Fibroblast of lung (primary cell): Measurements from ENCODE around the gene ACRBP. TPM values are rescaled to one million over a fixed set of nuclear protein-coding genes. Genes with fewer than 3 reads are reported as not detected.

Experiments used
- DNase-seq, 2 donors: peaks; one replicate each; pipeline versions ENCODE4 v3.0.0 to v3.0.0-alpha.2; 2010; ENCODE audit warnings: low read depth in 2 of 2
- H2AFZ ChIP-seq: 2 replicates; pipeline ENCODE4 v1.5.1; 2012; ENCODE audit warnings: low read length, control low read depth, inconsistent platforms
- H3K27ac ChIP-seq: 2 replicates; pipeline ENCODE4 v1.5.1; 2011; ENCODE audit warnings: low read length, control low read depth; ENCODE audit not compliant: insufficient read depth
- H3K27me3 ChIP-seq: 2 replicates; pipeline ENCODE4 v1.5.1; 2011; ENCODE audit warnings: mild to moderate bottlenecking, low read length; ENCODE audit not compliant: control insufficient read depth, insufficient read depth
- H3K36me3 ChIP-seq: 2 replicates; pipeline ENCODE4 v1.5.1; 2011; ENCODE audit warnings: low read length; ENCODE audit not compliant: control insufficient read depth, insufficient read depth
- H3K4me1 ChIP-seq: 2 replicates; pipeline ENCODE4 v1.5.1; 2011; ENCODE audit warnings: low read length; ENCODE audit not compliant: control insufficient read depth, insufficient read depth; ENCODE audit errors: extremely low read depth
- H3K4me2 ChIP-seq: 2 replicates; pipeline ENCODE4 v1.5.1; 2011; ENCODE audit warnings: low read length, control low read depth; ENCODE audit not compliant: insufficient read depth; ENCODE audit errors: extremely low read depth
- H3K4me3 ChIP-seq, 4 experiments: fragments of 200-600 bp in 1 of 4; sonication (generic) in 1 of 4; replicated peaks in 1 of 4; 2 replicates each; pipeline ENCODE4 v1.5.1; 2011 to 2016; ENCODE audit warnings: low read length in 4 of 4, low read depth in 3 of 4, mild to moderate bottlenecking in 3 of 4, control low read depth in 2 of 4, inconsistent platforms in 1 of 4, mixed read lengths in 1 of 4; ENCODE audit not compliant: insufficient read depth in 1 of 4; ENCODE audit errors: control extremely low read depth in 1 of 4
- H3K79me2 ChIP-seq: 2 replicates; pipeline ENCODE4 v1.5.1; 2012; ENCODE audit warnings: mild to moderate bottlenecking, low read length, inconsistent platforms; ENCODE audit not compliant: control insufficient read depth, insufficient read depth
- H3K9ac ChIP-seq: 2 replicates; pipeline ENCODE4 v1.5.1; 2011; ENCODE audit warnings: mild to moderate bottlenecking, low read length, control low read depth; ENCODE audit not compliant: insufficient read depth
- H3K9me3 ChIP-seq: 2 replicates; pipeline ENCODE4 v1.5.1; 2012; ENCODE audit warnings: low read depth, low read length; ENCODE audit not compliant: control insufficient read depth, insufficient read depth
- H4K20me1 ChIP-seq: 2 replicates; pipeline ENCODE4 v1.5.1; 2011; ENCODE audit warnings: low read length; ENCODE audit not compliant: control insufficient read depth, insufficient read depth; ENCODE audit errors: extremely low read depth
- EZH2 ChIP-seq: IDR thresholded peaks from 2 replicates; pipeline ENCODE4 v1.5.1; 2012; ENCODE audit warnings: low read length, control low read depth, mild to moderate bottlenecking; ENCODE audit errors: missing control alignments
- polyA plus RNA-seq, 2 donors: library from polyadenylated mRNA; depleted of rRNA in 1 of 2; stranded (reverse) in 1 of 2; unstranded in 1 of 2; fragments of >200 nt; gene quantifications; 2 replicates each; pipeline ENCODE4 v1.2.1, GENCODE V29; 2011 to 2012; ENCODE audit warnings: missing spikeins in 1 of 2
- total RNA-seq: library from RNA; depleted of rRNA; stranded (reverse); fragments of >200 nt; gene quantifications from 2 replicates; pipeline ENCODE4 v1.2.1, GENCODE V29; 2014
- TF ChIP-seq, protein P1 (sequence below), 2 donors: IDR thresholded peaks in 1 of 2; conservative IDR thresholded peaks in 1 of 2; 1 replicate in 1 of 2; 2 replicates in 1 of 2; pipeline ENCODE4 v1.5.1; 2011 to 2012; ENCODE audit warnings: low read length in 2 of 2, control low read depth in 1 of 2, inconsistent platforms in 1 of 2, low read depth in 1 of 2, mild to moderate bottlenecking in 1 of 2

The ACRBP gene
- total and polyA plus RNA-seq, 2 donors (not counting 1 experiment from before 2014, with no cell fraction given), result 0.33 to 0.50 TPM

DNA sequence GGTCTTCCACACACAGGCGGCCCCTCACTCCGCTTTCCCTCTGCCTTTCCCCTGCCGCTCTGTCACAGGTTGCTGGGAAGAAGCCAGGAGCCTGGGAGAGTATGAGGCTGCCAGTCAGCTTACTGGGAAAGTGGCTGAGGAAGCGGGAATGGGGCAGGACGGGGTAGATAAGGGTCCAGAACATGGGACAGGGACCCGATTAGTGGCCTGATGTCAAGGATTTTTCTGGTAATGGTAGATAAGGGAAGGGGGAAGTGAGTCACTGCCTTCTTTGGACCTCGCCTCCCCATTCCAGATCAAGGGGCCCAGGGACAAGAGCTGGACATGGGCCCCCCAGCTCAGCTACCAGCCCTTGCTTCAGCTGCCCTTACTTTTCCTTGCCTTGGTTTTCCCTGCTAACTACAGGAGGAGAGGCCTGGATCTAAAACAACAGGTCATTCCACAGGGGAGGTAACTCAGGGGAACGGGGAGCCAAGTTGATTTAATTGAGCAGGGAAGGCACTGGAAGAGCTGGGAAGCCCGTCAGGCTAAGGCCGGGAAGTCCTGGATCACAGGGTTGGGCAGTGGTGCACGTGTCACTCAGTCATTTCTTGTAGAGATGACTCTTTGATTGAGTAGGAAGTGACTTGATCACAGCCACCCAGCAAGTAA is 8.0 kb downstream of the ACRBP start:
- Histone ChIP-seq H3K4me1 (no peaks in the 10 kb centered on the region), H2AFZ (no peak overlapping the region), H3K79me2 (no peaks in the 10 kb centered on the region), H3K27me3 (peaks cover 18% of the 10 kb centered on the region), H3K9ac (no peak overlapping the region), H3K4me2 (no peak overlapping the region), H3K27ac (no peak overlapping the region), H3K4me3 (no peak overlapping the region), H3K36me3 (no peaks in the 10 kb centered on the region), H4K20me1 (no peaks in the 10 kb centered on the region), H3K9me3 (no peaks in the 10 kb centered on the region)
- no peak for DNase-seq
- no peak for TF ChIP-seq EZH2
- TF ChIP-seq, protein P1, sequence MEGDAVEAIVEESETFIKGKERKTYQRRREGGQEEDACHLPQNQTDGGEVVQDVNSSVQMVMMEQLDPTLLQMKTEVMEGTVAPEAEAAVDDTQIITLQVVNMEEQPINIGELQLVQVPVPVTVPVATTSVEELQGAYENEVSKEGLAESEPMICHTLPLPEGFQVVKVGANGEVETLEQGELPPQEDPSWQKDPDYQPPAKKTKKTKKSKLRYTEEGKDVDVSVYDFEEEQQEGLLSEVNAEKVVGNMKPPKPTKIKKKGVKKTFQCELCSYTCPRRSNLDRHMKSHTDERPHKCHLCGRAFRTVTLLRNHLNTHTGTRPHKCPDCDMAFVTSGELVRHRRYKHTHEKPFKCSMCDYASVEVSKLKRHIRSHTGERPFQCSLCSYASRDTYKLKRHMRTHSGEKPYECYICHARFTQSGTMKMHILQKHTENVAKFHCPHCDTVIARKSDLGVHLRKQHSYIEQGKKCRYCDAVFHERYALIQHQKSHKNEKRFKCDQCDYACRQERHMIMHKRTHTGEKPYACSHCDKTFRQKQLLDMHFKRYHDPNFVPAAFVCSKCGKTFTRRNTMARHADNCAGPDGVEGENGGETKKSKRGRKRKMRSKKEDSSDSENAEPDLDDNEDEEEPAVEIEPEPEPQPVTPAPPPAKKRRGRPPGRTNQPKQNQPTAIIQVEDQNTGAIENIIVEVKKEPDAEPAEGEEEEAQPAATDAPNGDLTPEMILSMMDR (conservative IDR thresholded peaks at IDR 0.05 in 1 of 2, IDR thresholded peaks at IDR 0.05 in 1 of 2; ENCODE audit: low read depth in 1 of 2, low read length in 2 of 2), result no peak

DNA sequence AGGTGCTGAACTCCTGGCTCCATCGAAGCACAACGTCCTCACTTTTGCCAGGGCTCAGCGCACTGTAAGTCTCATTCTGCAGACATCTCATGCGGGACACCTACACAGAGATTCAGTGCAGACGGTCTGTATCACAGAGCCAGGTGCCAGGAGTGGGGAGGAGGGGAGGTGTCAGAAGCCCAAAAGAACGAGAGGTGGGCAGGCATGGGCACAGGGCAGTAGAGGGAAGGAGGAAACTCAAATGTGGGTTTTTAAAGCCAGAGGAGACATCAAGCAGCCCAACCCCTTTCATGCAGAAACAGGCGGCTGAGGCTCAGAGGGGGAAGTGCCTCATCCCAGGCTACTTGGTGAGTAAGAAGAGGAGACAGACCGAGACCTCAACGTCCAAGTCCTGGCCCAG is 8.9 kb downstream of the ACRBP start:
- Histone ChIP-seq H3K4me2 (no peak overlapping the region), H4K20me1 (no peaks in the 10 kb centered on the region), H3K27ac (no peak overlapping the region), H3K4me1 (no peaks in the 10 kb centered on the region), H3K79me2 (no peaks in the 10 kb centered on the region), H3K9ac (no peak overlapping the region), H3K4me3 (no peak overlapping the region), H3K27me3 (peaks cover 18% of the 10 kb centered on the region), H3K36me3 (no peaks in the 10 kb centered on the region), H2AFZ (no peak overlapping the region), H3K9me3 (no peaks in the 10 kb centered on the region)
- no peak for DNase-seq
- TF ChIP-seq, protein P1 (conservative IDR thresholded peaks at IDR 0.05 in 1 of 2, IDR thresholded peaks at IDR 0.05 in 1 of 2; ENCODE audit: low read depth in 1 of 2, low read length in 2 of 2), result no peak
- no peak for TF ChIP-seq EZH2

DNA sequence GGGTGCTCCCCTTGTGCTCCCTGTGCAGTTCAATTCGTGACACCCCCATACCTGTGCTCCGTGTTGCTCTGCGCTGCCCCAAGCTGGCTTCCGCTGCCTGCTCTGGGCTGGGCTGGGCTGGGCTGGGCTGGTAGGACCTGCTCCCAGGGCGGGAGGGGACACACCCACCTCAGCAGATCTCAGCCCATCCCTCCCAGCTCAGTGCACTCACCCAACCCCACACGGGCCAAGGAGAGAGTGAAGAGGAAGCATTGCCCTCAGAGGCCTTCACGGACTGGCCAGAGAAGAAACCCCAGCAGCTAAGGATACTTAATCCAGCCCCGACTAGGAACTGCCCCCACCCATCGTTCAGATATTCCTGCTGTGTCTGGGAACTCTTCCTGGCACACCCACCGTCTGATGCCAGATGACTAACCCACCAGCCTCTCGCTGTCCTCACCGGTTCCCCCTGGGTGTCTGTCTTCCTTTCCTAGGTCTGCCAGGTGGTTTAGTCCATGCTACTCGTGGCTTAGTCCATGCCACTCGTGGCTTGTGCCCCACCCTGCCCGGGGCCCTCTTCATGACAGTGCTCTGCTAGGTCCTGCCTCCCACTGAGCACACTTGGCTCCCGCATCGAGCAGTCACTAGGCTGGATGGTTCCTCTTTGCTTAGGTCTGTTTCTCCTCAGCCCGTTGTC is 11.2 kb downstream of the ACRBP start, which contains the start of gene LPAR5:
TSS of gene LPAR5 (minus strand) at position 104 of the 676 bp plus-strand sequence. CDS start 14,711 bp downstream, outside the sequence.
- no peak within 1 kb of the TSS for H3K27ac ChIP-seq
- peaks cover 13% of the 10 kb centered on the region for H3K27me3 ChIP-seq
- no peak within 1 kb of the TSS for H3K4me3 ChIP-seq
- no peaks in the 10 kb centered on the region for H3K4me1 ChIP-seq
- no peaks in the 10 kb centered on the region for H3K36me3 ChIP-seq
- no peak within 1 kb of the TSS for H3K4me2 ChIP-seq
- no peak within 1 kb of the TSS for H3K9ac ChIP-seq
- H4K20me1 ChIP-seq, result no peaks in the 10 kb centered on the region
- no peaks in the 10 kb centered on the region for H3K79me2 ChIP-seq
- no peak within 1 kb of the TSS for H2AFZ ChIP-seq
- DNase-seq, result peak in 1 of 2 donors; percentile 55
- H3K9me3 ChIP-seq, result no peaks in the 10 kb centered on the region
- no peak for TF ChIP-seq EZH2
